Gastroesophageal sphincter (tissue), 3 donors: ENCODE results near the gene ANXA4.

Source experiments
- CTCF ChIP-seq, 4 experiments: fragments of 200-600 bp in 2 of 4; fragments of 450-650 bp in 2 of 4; sonication (generic) in 1 of 4; IDR thresholded peaks; one replicate each; pipeline ENCODE4 v1.5.1; 2017 to 2019; ENCODE audit warnings: antibody characterized with exemption in 4 of 4, mild to moderate bottlenecking in 2 of 4, moderate library complexity in 2 of 4
- EP300 ChIP-seq: sonication (generic); formaldehyde crosslinking; IDR thresholded peaks from one replicate; pipeline ENCODE4 v1.6.1; 2017; ENCODE audit warnings: antibody characterized with exemption, mild to moderate bottlenecking

- no peak for TF ChIP-seq CTCF (IDR thresholded peaks at IDR 0.05)
- TF ChIP-seq EP300 = no peak
Measured at GRCh38 chr2:69833752-69834151, 91.8 kb downstream of the ANXA4 start.
